GM19193 (cell line): ENCODE data around the gene NEK11.
A peak's percentile ranks its signal among the peaks of the same experiment; 100 is the strongest.

Source experiments
- POLR2A ChIP-seq: IDR thresholded peaks from 4 replicates; pipeline ENCODE4 v1.6.1; 2011; ENCODE audit not compliant: insufficient read depth, insufficient read length; ENCODE audit errors: extremely low read depth

NEK11 gene

DNA sequence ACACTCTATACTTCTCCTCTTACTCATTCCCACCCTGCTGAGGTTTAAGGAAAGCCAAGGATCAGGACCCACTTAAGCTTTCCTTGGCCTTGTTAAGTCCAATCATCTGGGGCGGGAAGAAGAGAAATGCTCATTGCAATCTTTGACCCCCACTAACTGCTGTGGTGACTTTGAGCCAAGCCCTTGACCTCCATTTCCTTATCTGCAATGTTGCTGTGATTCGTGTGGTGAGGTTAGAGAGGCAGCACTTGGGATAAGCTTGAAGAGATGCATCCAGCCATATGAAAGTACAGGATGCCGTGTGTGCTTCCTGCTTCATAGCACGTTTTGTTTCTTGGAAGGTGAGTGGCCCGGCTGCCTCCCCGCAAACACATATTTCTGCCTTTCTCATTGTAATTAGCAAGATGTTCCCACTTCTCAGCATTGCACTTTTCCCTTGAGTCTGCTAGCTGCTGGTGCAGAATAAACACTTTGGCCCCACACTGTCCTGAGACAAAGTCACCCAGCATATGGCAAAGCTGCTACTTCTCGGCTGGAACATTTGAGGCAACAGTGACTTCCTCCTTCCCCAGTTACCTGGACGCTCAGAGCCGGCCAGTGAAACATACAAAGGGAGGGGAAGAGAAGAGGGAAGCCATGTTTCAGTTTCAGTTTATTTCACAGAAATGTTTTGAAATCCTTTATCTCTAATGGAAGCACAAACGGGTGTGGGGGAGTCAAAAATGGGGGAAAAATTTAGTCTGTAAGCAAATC lies 344.4 kb downstream of the NEK11 start:
- TF ChIP-seq POLR2A, result no peak

- no peak for TF ChIP-seq POLR2A
Measured at GRCh38 chr3:131371688-131372066, 345.0 kb downstream of the NEK11 start.

- TF ChIP-seq POLR2A, result no peak
Measured at GRCh38 chr3:131374741-131375140, 348.1 kb downstream of the NEK11 start.

- peak; percentile 84 for TF ChIP-seq POLR2A
Measured at GRCh38 chr3:131381445-131382291, 355.0 kb downstream of the NEK11 start, which contains the start of gene NUDT16. Gene NUDT16, plus strand, starts transcription at chr3:131381774. Its CDS starts 31 bp downstream, at chr3:131381805.

- TF ChIP-seq POLR2A, result no peak
Measured at GRCh38 chr3:131386429-131387165, 359.9 kb downstream of the NEK11 start.

GRCh38 chr3:131387796-131388489 lies 361.3 kb downstream of the NEK11 start:
- TF ChIP-seq POLR2A, result no peak

DNA sequence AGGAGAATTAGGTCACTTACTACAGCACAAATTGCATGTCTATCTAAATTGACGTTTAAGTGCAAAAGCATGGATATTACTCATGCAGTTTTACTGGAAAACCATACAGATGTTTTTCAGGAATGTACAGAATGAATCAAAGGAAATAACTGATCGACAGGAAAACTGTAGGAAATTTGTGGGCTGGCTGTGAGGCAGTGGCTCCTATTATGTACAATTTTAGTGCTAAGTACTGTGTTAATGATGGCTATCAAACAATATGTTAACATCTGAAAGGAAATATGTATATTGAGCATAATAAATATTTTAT lies 361.8 kb downstream of the NEK11 start:
- TF ChIP-seq POLR2A, result no peak

DNA sequence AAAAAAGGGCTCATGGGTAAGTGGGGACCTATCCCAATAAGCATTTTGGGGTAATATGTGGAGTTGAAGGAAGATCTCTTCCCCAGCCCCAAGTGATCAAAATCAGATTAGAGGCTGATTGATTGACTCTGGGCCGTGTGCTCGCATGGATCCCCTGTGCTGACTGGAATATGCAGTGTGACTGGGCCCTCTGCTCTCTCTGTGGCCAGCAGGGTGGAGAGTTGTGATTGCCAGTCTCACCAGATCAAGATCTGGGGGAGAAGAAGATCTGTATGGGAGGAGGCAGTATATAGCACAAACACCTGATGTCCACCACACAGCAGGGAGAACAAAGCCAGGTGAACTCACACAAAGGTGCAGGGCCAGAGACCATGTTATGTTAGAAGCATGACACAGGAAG lies 363.7 kb downstream of the NEK11 start:
- no peak for TF ChIP-seq POLR2A

GRCh38 chr3:131393051-131393450 lies 366.4 kb downstream of the NEK11 start:
- no peak for TF ChIP-seq POLR2A

GRCh38 chr3:131393868-131394267 lies 367.2 kb downstream of the NEK11 start:
- TF ChIP-seq POLR2A, result no peak

- TF ChIP-seq POLR2A, result no peak
Measured at GRCh38 chr3:131394400-131394799, 367.7 kb downstream of the NEK11 start.

- no peak for TF ChIP-seq POLR2A
Measured at GRCh38 chr3:131396170-131396569, 369.5 kb downstream of the NEK11 start.

DNA sequence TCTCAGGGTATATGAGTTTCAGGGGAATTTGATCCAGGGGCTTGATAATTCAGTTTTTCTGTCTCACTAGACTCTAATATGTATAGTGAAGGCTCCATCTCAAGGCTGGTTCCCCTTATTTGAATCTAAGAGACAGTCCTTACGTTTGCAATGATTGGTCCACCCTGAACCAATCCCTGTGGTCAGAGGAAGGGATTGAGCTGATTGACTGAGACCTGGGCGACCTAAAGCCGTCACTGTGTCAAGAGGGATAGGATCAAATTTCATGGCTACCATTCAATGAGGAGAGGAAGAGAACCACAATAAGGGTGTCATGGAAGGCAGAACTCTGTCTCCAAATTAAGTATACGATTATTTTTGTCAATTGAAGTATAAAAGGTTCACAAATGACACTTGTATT lies 371.2 kb downstream of the NEK11 start:
- TF ChIP-seq POLR2A, result no peak
